GM13976 (cell line): ENCODE data around the gene GBX1.

Experiments used
- DNase-seq: peaks from one replicate; pipeline ENCODE4 v3.0.0; 2012; ENCODE audit warnings: low spot score
- in situ Hi-C: fragments of 300-500 bp; cut with MboI; formaldehyde crosslinking; loops from one replicate; pipeline ENCODE4 v1.12.0; 2022; ENCODE audit warnings: low sequenced_read_pairs, mixed read lengths, inconsistent platforms; ENCODE audit not compliant: unreplicated experiment
- TF ChIP-seq, protein P1 (sequence below): IDR thresholded peaks from 2 replicates; pipeline ENCODE4 v1.5.1; 2012; ENCODE audit warnings: borderline replicate concordance, mild to moderate bottlenecking; ENCODE audit not compliant: insufficient read depth; ENCODE audit errors: extremely low read depth, missing control alignments, control extremely low read depth

GBX1 gene

DNA sequence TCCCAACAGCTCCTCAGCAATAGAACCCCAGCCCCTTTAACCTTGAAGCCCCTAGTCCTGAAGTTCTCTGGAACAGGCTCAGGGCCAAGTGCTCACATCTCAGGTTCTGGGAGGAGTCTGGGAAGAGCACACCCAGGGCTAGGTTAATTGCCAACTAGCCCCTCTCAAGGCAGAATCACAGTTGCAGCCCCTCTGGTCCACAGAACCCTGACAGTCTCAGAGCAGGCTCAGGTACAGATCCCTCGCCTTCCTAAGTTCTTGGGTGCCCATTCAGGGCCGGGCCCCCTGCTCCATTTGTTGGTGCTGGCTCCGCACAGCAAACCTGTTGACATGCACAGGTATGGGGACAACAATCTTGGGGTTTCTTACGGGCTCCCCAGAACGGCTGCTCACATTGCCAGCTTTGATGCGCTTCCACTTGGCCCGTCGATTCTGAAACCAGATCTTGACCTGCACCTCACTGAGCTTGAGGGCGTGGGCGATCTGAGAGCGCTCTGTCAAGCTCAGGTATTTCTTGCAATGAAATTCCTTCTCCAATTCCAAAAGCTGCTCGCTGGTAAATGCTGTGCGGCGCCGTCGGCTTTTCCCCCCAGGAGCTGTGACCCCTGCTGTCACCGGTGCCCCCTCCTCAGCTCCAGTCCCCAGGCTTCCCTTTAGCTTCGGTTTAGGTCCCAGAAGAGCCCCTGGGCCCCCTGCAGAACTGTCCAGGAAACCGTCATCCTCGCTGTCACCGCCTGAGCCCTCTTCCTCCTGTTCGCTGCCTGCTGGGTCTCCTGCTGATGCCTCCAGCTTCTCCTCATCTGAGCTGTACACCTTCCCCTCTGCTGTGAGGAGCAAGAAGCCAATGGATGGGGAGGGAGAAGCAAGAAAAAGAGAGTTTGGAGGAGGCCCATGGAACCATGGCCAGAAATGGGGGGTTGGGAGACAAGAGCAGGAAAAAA, 18.9 kb downstream of the GBX1 start:
- in situ Hi-C loops = no loop called here
- TF ChIP-seq, protein P1, sequence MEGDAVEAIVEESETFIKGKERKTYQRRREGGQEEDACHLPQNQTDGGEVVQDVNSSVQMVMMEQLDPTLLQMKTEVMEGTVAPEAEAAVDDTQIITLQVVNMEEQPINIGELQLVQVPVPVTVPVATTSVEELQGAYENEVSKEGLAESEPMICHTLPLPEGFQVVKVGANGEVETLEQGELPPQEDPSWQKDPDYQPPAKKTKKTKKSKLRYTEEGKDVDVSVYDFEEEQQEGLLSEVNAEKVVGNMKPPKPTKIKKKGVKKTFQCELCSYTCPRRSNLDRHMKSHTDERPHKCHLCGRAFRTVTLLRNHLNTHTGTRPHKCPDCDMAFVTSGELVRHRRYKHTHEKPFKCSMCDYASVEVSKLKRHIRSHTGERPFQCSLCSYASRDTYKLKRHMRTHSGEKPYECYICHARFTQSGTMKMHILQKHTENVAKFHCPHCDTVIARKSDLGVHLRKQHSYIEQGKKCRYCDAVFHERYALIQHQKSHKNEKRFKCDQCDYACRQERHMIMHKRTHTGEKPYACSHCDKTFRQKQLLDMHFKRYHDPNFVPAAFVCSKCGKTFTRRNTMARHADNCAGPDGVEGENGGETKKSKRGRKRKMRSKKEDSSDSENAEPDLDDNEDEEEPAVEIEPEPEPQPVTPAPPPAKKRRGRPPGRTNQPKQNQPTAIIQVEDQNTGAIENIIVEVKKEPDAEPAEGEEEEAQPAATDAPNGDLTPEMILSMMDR = no peak
- no peak for DNase-seq

DNA sequence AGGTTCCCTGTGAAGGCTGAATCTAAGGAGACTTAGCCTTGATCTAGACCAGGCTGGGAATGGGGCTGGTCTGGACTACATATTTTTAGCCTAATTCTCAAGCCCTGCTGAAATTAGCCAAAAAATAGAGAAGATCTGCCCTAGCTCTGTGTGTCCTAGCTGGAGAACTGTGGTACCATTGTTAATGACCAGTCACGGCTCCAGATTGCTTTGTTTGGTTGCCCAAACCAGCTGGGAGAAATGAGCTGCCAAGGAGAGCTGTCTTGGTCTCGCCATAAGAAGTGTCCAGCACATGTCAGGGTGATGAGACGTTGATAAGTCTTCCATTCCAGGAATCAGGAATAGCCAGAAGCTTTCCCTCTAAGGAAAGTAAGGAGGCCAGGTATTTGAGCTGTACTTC, 20.7 kb downstream of the GBX1 start:
- TF ChIP-seq, protein P1 = no peak
- in situ Hi-C loops = no loop called here
- no peak for DNase-seq

DNA sequence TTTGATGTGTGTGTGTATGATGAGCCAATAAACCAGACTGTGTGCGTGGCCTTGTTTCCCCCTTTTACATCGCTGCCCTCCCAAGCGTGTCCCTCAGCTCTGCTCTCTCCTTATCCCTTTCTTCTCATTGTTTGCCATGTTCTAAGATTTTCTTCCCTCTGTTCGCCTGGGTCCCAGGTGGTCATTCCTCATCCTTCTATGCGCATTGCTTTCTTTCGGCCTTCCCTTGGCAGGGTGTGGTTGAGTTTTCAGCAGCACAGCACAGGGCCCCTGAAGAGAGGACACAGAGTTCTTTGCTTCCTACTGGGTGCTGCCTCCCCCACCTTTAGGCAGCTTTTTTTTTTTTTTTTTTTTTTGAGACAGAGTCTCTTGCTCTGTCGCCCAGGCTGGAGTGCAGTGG, 23.1 kb downstream of the GBX1 start:
- DNase-seq = no peak
- TF ChIP-seq, protein P1 = no peak
- in situ Hi-C loops = no loop called here

DNA sequence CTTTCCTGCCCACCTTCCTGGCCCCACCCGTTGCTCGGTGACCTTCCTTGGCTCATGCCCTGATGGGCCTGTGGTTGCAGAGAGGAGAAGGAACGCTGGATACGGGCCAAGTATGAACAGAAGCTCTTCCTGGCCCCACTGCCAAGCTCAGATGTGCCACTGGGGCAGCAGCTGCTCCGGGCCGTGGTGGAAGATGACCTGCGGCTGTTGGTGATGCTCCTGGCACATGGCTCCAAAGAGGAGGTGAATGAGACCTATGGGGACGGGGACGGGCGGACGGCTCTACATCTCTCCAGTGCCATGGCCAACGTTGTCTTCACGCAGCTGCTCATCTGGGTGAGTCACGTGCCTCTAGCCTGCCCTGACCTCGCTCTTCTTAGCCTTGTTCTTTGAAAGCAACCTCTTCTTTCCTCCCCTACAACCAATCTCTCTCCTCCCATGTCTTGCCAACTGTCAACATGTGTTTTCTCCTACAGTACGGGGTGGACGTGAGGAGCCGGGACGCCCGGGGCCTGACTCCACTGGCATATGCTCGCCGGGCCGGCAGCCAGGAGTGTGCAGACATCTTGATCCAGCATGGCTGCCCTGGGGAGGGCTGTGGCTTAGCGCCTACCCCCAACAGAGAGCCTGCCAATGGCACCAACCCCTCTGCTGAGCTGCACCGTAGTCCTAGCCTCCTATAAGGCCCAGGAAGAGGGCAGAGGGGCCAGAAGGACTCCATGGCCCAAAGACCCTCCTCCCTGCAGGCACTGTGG, 24.1 kb downstream of the GBX1 start:
- in situ Hi-C loops = no loop called here
- TF ChIP-seq, protein P1 = no peak
- no peak for DNase-seq

DNA sequence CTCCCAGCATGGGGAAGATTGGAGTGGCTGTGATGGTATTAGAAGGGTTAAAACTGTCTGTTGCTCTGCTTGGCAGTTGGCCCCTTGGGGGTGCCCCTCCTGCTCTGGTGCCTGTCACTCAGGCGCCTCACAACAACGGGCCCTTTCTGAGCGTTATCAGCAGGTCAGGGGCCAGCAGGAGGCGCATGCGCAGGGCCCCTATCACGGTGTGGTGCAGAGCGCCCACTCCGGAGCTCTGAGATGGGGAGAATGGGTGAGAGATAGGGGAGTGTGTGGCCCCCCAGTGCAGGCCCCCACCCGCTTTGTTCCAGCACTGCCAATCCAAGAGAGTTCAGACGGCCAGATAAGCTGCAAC, 24.8 kb downstream of the GBX1 start:
- in situ Hi-C loops = no loop called here
- no peak for DNase-seq

More for the DNA sequence above, 24.8 kb downstream of the GBX1 start:
- TF ChIP-seq, protein P1 = no peak
